MM.1S (cell line): ENCODE results near the gene TAS2R60.

Experiments
- CTCF ChIP-seq: fragments of 300-600 bp; sonication (generic); IDR thresholded peaks from 2 replicates; pipeline ENCODE4 v1.5.1; 2016; ENCODE audit warnings: antibody characterized with exemption, low read length, mixed read lengths
- EZH2 ChIP-seq: fragments of 300-600 bp; sonication (generic); optimal IDR thresholded peaks from 2 replicates; pipeline ENCODE3; 2017; ENCODE audit warnings: low read depth, mild to moderate bottlenecking, antibody characterized with exemption, low read length, mixed read lengths
- EZH2phosphoT487 ChIP-seq: fragments of 300-600 bp; sonication (generic); IDR thresholded peaks from 2 replicates; pipeline ENCODE4 v1.6.1; 2018; ENCODE audit warnings: antibody characterized with exemption, low read length

GRCh38 chr7:143456992-143457793 lies 13.9 kb downstream of the TAS2R60 start:
- TF ChIP-seq CTCF (no peak), EZH2 (no peak), EZH2phosphoT487 (no peak)
